Keratinocyte (primary cell): ENCODE measurements around the gene FOXE3.

Source experiments
- EZH2 ChIP-seq: IDR thresholded peaks from one replicate; pipeline ENCODE4 v1.6.1; 2012; ENCODE audit warnings: inconsistent platforms, mild to moderate bottlenecking, low read length, moderate library complexity
- TF ChIP-seq, protein P1 (sequence below), 3 experiments: IDR thresholded peaks in 1 of 3; conservative IDR thresholded peaks in 1 of 3; optimal IDR thresholded peaks in 1 of 3; 2 replicates in 2 of 3; 3 replicates in 1 of 3; pipeline versions ENCODE3 to v1.5.1; 2011; ENCODE audit warnings: low read length in 3 of 3, mild to moderate bottlenecking in 3 of 3, moderate library complexity in 2 of 3, control low read depth in 1 of 3, inconsistent platforms in 1 of 3; ENCODE audit not compliant: insufficient read depth in 2 of 3; ENCODE audit errors: extremely low read depth in 1 of 3

DNA sequence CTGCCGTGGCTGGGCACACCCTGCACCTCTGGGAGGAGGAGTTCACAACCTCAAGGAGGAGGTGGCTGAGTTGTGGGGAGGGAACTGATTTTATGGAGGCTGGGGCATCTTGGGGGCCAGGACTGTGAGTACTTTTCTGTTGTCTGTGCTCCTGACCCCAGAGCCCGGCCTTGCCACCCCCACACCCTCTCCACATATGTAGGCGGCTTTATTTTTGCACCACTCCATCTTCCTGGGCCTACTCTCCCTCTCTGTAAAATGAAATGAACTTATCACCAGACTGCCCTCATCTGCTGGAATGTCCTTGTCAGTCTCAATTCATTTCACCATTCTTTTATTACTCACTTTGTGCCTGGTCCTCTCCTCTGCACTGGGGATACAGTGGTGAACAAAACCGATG, 34.5 kb downstream of the FOXE3 start:
- TF ChIP-seq, protein P1, sequence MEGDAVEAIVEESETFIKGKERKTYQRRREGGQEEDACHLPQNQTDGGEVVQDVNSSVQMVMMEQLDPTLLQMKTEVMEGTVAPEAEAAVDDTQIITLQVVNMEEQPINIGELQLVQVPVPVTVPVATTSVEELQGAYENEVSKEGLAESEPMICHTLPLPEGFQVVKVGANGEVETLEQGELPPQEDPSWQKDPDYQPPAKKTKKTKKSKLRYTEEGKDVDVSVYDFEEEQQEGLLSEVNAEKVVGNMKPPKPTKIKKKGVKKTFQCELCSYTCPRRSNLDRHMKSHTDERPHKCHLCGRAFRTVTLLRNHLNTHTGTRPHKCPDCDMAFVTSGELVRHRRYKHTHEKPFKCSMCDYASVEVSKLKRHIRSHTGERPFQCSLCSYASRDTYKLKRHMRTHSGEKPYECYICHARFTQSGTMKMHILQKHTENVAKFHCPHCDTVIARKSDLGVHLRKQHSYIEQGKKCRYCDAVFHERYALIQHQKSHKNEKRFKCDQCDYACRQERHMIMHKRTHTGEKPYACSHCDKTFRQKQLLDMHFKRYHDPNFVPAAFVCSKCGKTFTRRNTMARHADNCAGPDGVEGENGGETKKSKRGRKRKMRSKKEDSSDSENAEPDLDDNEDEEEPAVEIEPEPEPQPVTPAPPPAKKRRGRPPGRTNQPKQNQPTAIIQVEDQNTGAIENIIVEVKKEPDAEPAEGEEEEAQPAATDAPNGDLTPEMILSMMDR (optimal IDR thresholded peaks at IDR 0.05 in 1 of 3, IDR thresholded peaks at IDR 0.05 in 1 of 3, conservative IDR thresholded peaks at IDR 0.05 in 1 of 3; ENCODE audit: extremely low read depth in 1 of 3, insufficient read depth in 2 of 3, low read length in 3 of 3): no peak
- no peak for TF ChIP-seq EZH2
